DMS 273 (cell line): ENCODE results near the gene OR2F2.

ENCODE experiments used
- DNase-seq: peaks from one replicate; lab custom pipeline; 2025; ENCODE audit not compliant: unreplicated experiment; lab: John Stamatoyannopoulos, UW

The OR2F2 gene

DNA sequence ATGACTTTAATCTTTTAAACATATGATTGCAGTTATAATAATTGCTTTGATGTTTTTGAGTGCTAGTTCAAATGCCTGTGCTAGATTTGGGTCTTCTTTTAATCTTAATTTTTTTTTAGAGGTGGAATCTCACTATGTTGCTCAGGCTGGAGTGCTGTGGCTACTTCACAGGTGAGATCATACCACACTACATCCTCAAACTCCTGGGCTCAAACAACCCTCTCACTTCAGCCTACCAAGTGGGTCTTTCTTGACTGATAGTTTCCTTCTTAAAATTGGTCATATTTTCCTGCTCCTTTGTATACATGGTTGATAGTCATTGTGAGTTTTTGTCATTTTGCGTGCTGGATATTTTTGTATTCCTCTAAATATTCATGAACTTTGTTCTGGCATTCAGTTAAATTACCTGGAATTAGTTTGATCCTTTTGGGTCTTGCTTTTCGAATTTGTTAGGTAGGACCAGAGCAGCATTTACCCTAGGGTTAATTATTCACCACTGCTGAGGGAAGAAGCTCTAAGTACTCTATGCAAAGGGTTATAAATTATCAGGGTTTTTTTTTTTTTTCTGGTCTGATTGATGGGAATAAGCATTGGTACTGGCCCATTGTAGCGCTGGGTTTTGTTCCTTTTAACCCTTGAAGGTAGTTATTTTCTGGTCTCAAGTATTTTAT, 21.0 kb upstream of the OR2F2 start:
- DNase-seq, result no peak

DNA sequence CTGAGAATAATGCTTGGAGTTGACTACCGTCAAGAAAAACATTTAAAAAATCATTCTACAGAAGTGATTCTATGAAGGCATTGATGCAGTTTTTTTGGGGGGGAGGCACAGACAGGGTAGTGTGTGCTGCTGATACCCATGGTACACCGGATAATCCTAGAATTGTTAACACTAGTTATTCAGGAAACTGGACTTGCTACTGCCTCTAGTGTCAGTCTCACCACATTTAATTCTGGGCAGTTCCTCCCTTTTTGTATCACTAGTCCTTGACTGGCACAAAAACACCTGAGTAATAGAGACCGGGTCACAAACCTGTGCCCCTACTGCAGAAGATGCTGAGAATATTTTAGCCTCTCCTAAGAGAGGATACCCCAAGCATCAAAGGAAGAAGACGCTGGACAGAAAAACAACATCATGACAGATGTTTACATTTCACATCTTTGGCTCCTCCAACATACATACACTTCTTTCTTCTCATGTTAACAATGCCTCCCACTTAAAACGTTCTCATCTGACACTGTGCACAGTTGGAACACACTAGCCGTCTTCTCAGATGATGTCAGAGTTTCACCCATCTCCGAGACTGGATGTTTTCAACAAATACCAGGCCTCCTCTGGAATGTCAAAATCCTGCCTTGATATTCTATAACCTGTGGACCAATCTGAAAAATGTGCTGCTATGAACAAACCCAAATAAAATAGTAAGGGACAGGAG, 19.9 kb upstream of the OR2F2 start:
- no peak for DNase-seq

DNA sequence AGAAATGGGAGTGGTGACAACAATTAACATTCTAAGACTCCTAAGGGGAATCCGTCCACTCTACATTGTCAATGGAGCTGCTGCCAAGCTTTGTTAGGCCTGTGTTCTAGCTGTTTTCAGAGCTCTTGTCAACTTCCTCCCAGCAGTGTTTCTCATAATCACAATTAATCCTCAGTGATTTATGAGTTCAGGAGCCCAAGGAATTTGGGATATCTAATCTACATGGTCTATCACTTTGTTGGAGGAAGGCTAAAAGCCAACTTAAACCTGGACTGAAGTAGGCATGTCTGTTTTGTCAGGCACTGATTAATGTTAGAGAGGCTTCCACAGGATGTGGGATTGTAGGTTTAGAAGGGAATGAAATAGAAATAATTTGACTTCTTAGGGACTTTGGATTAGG, 10.2 kb upstream of the OR2F2 start:
- no peak for DNase-seq

DNA sequence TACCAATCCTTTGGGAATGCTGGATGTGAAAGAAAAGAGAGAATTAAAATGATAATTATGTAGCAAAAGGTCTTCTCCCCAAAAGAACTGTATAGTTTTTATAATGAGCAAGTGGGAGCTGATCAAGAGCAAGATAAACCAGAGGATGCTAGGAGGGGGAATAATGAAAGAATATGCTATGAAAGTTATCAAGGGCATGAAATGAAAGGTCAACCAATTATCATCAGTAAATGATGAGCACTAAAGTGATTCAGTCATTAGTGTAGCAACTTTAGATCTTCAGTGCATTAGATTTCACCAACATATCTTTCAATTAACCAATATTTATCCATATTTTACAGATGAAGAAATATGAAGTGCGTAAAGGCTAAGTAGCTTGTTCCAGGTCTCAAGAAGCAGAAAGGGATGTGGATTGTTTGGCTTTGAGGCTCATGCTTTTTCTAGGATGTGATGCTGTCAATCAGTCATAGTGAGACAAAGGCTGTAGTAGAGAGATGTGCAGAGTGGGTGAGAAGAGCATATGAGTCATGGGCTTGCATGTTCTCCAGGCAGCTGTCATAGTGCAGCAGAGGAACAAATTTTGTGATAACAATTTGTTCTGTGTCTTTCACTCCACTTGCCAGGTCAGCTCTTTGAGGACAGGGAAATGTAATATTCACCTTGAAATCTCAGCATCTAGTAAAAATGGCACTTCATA, 5.7 kb upstream of the OR2F2 start:
- no peak for DNase-seq

DNA sequence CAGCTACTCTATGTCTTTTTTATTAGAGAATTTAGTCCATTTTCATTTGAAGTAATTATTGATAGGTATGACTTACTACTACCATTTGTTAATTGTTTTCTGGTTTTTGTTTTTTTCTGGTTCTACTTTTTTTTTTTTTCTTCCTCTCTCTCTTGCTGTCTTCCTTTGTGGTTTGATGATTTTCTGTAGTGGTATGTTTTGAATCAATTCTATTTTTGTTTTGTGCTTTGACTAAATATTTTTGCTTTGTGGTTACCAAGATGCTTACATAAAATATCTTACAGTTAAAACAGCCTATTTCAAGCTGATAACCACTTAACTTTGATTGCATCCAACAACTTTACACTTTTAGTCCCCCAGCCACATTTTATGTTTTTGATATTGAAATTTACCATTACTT, 3.3 kb upstream of the OR2F2 start:
- DNase-seq, result no peak

DNA sequence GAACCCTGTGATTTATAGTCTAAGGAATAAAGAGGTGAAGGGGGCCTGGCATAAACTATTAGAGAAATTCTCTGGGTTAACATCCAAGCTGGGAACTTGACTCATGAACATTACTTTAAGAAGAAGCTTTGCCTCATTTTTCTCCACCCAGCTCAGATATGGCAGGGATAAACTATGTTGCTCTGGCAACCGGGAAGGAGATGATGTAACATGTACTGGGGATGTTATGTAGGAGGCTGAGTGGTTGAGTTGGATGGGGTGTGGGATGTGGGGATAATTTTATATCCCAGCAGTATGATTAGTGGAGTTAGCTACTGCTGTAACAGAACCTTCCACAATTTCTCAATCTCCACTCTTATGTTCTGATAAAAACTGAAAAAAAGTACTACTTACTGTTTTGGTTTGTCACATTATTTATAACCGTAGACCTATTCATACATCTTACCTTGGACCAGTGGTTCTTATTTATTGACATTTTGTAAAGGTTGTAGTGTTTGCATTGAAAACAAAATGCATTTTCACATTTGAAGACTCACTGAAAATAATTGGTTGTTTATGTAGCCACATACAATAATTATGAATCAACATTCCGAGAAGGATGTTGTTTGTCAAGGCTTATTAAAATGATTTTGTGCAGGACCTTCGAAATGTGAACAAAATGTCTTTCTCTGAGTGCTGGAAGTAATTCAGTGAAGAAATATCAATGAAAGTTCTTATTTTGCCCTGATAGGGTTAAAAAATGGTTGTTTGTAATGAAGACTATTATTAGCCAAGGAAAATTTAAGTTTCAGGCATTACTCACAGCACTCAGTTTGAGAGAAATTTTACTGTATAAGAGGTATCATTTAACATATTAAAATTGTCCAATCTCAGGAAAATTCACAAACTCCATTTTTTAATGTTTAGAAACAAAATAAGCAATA, 1.3 kb downstream of the OR2F2 start:
- no peak for DNase-seq

DNA sequence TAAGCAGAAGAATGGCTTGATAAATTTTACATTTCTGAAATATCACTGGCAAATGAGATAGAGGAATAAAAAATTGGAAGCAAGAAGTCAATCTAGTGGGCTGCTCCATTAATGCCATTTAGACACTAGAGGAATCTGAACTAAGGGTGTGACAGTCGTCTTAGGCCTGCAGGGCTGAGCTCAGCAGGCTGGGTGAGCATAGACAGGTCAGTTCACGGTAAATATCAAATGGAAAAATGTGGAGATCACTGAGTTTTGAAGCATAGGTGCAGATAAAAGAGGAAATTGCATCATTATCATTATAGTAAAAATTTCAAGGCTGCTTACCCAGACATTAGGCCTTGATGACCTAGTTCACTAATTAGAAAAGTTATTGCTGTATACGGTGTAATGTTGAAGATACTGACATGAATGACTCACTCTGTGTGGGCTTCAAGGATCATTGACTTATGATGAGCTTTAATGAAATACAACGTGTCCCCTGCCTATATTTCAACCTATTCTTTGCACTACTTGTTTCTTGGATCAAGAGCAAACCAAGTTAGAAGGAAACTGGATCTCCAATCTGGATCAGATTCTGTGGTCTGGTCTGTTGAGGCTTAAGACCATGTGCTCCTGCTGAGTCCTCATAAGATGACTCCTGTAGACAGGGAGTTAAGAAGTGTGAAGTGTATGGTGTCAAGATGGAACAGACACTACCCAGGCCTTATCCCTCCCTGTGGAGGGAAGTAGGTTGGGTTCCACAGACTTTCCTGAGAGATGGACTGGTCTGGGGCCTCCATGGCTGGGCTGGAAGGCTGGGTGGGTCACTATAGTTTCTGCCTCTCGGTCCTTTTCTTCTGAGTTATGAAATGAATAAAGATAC, 3.6 kb downstream of the OR2F2 start:
- no peak for DNase-seq

DNA sequence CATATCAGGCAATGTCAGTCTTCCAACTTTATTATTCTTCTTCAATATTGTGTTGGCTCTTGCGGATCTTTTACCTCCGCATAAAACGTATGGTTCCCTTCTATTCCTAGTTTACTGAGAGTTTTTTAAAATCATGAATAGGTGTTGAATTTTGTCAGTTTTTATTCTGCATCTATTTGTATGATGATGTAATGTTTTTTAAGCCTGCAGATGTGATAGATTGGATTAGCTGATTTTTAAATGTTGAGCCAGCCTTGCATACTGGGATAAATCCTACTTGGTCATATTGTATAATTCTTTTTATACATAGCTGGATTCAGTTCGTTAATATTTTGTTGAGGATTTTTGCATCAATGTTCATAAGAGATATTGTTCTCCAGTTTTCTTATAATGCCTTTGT, 10.4 kb downstream of the OR2F2 start:
- no peak for DNase-seq

DNA sequence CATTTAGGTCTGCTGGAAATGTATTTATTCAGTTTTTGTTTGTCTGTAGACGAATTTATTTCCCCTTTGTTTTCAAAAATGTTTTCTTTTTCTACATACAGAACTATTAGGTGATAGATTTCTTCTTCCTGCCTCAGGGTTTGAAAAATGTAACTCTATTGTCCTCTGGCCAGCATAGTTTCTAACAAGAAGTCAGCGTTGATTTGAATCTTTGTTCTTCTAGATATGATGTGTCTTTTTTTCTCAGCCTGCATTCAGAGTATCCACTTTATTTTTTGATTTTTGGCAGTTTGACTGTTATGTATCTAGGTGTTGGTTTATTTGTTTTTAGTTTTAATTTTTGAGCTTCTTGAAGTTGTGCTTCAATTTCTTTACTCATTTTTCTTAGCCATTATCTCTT, 12.1 kb downstream of the OR2F2 start:
- DNase-seq, result no peak

DNA sequence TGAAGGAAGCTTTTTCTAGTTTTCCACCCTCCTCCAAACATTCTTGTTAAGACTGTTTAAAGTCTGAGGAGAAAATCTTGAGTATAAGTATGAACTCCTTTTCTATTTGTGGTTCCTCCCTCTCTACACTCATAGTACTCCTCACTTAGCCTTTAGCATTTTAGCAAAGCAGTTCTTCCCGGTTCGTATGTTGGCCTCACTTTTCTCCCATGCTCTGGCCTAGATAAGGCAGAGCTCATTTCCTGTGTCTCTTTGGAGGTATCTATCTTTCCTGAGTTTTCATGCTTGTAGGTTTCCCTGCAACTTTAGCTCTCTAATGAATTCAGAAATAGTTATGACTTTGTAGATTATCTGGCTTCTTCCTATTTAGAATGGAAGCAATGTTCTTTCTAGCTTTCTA, 13.7 kb downstream of the OR2F2 start:
- no peak for DNase-seq

DNA sequence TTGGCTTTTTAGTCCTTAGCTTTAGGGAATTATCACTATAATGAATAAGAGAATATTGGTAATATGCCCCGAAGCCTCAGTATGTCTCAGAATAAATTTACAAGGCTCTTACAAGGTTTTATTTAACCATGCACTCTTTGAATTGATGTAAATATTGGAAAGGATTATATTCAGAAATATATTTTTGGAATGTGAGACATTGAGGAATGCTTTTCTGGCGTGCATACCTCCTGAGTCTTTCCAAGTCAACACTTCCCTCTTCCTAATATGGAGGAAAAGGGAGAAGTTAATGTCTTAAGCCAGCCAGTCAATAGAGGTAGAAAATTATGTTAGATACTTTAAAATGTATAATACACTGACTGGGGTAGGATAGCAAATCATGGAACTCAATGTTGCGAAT, 18.4 kb downstream of the OR2F2 start:
- no peak for DNase-seq

DNA sequence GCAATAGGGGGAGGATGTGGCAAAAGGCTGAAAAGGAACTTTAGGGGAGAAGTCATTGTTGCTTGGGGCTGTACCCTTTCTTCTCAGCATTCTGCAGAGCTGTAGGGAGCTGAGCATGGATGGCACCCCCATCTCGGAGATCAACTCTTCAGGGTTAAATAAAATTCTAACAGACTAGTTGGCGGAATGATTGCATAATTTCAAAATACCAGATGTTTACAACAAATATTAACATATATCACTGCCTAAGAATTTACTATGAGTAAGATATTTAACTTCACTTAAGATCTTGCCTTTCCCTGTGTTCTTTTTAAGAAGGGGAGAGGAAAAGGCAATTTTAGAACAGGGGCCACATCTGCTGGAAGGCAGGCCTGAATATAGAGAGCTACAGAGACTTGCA, 19.1 kb downstream of the OR2F2 start:
- no peak for DNase-seq

DNA sequence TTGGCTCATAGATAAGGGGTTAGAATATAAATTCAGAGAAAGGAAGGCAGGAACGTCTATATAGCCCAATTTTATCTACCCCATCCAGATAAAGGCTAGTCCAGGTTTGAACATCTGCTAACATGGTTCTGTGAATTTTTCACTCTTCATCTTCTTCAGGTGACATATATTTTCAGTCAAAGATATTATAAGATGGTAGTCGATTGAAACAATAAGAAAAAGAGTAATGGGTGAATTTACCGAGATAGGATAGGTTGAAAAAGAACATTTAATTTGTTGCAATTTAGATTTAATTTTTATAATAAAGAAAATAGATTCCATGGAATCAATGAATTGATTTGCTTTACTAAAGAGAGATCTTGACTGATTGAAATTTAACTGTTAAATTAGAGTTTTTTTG, 19.5 kb downstream of the OR2F2 start, which contains the start of gene OR2F1:
TSS of gene OR2F1 (plus strand) at position 301 of the 400 bp plus-strand sequence. CDS start 5,127 bp downstream, outside the sequence.
- DNase-seq, result no peak

DNA sequence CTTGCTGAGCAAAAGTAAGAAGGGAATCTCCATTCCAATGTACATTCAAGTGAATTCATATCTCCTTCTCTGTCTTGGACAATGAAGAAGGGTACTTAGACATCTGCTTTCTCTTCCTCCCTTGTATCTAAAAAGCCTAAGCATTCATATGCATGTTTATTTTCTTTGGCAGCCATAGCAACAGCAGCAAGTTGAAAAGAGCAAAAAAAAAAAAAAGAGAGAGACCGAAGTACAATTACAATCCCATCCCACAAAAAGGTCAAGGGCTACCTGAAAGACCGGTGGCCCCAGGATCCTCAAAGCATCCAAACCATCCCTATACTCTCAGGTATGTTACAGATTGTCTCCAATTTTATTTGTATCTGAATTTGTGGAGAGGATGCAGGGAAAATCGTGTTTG, 23.7 kb downstream of the OR2F2 start:
- DNase-seq, result no peak

DNA sequence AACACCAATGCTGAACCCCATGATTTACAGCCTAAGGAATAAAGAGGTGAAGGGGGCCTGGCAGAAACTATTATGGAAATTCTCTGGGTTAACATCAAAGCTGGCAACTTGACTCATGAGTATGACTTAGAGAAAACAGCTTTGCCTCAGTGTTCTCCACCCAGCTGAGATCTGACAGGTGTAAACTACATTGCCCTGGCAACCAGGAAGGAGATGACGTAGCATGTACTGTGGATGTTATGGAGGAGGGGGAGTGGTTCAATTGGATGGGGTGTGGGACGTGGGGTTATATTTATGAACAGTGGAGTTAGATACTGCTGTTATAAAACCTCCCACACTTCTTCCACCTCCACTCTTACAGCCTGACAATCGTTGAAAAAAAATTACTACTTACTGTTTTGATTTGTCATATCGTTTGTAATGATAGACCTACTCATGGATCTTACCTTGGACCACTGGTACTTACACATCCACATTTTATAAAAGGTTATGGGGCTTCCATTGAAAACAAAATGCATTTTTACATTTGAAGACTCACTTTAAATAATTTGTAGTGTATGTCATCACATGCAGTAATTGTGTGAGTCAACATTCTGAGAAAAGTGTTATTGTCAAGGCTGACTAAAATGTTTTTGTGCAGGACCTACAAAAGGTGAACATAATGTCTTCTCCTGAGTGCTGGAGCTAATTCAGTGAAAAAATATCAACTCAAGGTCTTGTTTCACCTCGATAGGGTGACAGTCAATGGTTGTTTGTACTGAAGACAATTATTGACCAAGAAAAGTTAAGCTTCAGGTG, 26.0 kb downstream of the OR2F2 start:
- no peak for DNase-seq

DNA sequence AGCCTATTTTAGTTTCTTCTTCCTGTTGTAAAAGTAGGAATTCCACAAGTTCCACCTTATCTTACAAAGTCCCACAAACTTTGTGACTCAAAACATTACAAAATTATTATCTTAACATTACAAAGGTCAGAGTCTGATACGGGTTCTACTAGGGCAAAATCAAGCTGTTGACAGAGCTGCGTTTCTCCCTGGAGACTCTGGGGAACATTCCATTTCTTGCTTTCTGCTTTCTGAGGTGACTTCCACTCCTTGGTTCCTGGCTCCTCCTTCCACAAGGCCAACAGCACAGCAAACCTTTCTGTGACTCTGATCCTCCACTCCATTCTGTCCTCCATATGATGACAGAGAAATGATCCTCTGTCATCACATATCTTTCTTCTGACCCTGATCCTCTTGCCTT, 30.2 kb downstream of the OR2F2 start:
- DNase-seq, result no peak

DNA sequence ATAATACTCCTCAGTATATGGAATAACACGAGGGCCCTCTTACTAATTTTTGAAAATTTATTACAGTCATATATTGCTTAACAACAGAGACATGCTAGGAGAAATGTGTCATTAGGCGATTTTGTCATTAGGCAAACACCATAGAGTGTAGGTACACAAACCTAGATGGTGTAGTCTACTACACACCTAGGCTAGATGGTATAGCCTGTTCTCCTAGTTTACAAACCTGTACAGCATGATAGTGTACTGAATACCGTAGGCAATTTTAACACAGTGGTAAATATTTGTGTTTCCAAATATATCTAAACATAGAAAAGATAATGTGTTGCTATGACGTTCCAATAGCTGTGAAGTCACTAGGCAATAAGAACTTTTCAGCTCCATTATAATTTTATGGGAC, 32.4 kb downstream of the OR2F2 start:
- no peak for DNase-seq

DNA sequence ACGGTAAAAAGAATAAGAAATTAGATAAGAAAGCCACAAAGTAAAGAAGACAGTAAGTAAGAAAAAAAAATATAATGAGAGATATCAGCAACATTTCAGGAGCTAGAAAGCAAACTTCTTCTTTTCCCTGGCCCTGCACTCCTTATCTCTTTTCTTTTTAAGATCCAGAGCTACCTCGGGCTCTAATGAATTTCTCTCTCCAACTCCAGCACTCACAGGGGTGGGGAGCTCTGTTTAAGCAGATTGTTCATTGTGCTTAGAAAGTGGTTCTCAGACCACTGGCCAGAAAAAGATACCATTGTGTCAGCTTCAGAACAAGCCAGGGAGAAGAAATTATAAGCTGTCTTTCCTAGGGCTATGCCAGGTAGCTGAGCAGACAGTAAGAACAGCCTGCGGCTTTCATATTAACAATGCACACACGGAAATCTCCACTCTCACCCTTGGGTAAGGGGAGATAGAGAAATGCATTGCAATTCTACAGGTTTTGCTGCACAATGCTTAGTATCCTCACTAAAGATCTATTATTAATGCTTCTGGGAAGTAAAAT, 38.9 kb downstream of the OR2F2 start:
- DNase-seq, result no peak

DNA sequence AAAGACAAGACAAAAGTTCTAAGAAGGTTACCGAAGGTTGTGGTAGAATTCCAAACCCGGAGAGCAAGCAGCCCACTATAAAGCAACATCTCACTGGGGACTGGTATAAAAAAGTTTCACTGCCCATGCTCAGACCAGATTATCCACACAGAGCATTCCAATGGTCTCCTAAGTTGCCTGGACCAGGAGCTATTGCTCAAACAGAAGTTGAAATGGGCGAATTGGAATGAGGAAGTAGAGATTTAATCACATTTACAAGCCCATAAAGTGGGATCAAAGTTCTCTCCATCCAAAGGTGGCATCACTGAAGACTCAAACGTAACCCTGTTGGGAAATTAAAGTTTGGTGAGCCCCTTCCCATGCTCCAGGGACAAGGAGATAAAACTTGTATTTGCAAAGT, 39.4 kb downstream of the OR2F2 start:
- no peak for DNase-seq
